MCF 10A (cell line): Measurements from ENCODE around the gene USP33. TPM values are rescaled to one million over a fixed set of nuclear protein-coding genes. Genes with fewer than 3 reads are reported as not detected.

Experiments
- BruUV-seq: library from RNA; stranded (reverse); fragments of 400-500 nt; replicated peaks from 2 replicates; lab custom pipeline; 2021; lab: Mats Ljungman, UMichigan
- CTCF ChIA-PET: fragments of 300-600 bp; sonication (Branson Sonifier 250); formaldehyde crosslinking; extraction: SDS; loops from one replicate; lab custom pipeline; 2021; ENCODE audit warnings: antibody characterized with exemption, inconsistent platforms; lab: Yijun Ruan, JAX
- POLR2A ChIA-PET: fragments of 300-600, 350-650 bp; sonication (Branson Sonifier 250); formaldehyde crosslinking; extraction: SDS; loops from one replicate; lab custom pipeline; 2020; ENCODE audit warnings: antibody characterized with exemption, inconsistent platforms; lab: Yijun Ruan, JAX
- DNase-seq: peaks from one replicate; pipeline ENCODE4 v3.0.0-alpha.2; 2018; ENCODE audit not compliant: unreplicated experiment
- H3K27ac Mint-ChIP-seq: one replicate; pipeline ENCODE4 v1.8.0; 2022; ENCODE audit warnings: mild to moderate bottlenecking, low read depth, mixed read lengths; ENCODE audit not compliant: unreplicated experiment
- H3K27me3 Mint-ChIP-seq: one replicate; pipeline ENCODE4 v1.8.0; 2022; ENCODE audit warnings: mixed read lengths; ENCODE audit not compliant: insufficient read depth, unreplicated experiment
- H3K36me3 Mint-ChIP-seq: one replicate; pipeline ENCODE4 v1.8.0; 2022; ENCODE audit warnings: mild to moderate bottlenecking, moderate library complexity, mixed read lengths; ENCODE audit not compliant: insufficient read depth, unreplicated experiment
- H3K4me1 Mint-ChIP-seq: one replicate; pipeline ENCODE4 v1.8.0; 2022; ENCODE audit warnings: mixed read lengths; ENCODE audit not compliant: insufficient read depth, unreplicated experiment
- H3K4me3 Mint-ChIP-seq: one replicate; pipeline ENCODE4 v1.8.0; 2022; ENCODE audit warnings: mild to moderate bottlenecking, moderate library complexity, mixed read lengths; ENCODE audit not compliant: unreplicated experiment
- H3K9me3 Mint-ChIP-seq: one replicate; pipeline ENCODE4 v1.8.0; 2022; ENCODE audit warnings: mixed read lengths; ENCODE audit not compliant: unreplicated experiment
- CTCF ChIP-seq: fragments of 200-600 bp; IDR thresholded peaks from one replicate; pipeline ENCODE4 v1.8.0; 2022; ENCODE audit warnings: antibody characterized with exemption, mild to moderate bottlenecking; ENCODE audit not compliant: unreplicated experiment
- intact Hi-C: fragments of 100-400 bp; cut with micrococcal nuclease; formaldehyde crosslinking; loops from 2 replicates; pipeline ENCODE4 v1.14.1; 2022
- total RNA-seq: library from RNA; stranded (reverse); gene quantifications from 2 replicates; pipeline ENCODE4 v1.2.3, GENCODE V29; 2022

The USP33 gene
- total RNA-seq, 1 experiment from 2014 or later = 39.7 TPM

GRCh38 chr1:77744576-77744975, 15.1 kb downstream of the USP33 start:
- no peak for TF ChIP-seq CTCF
- intact Hi-C loops = loop anchor here (1.0 kb wide), 1 partner anchor 35 kb away; the partner anchor contains the start of gene MIGA1
- ChIA-PET CTCF (interaction anchor here (0.6 to 1.8 kb wide), 10 partner anchors 13 to 856 kb away, joined by 3 to 7 read pairs (median 4); no protein-coding TSS in a partner anchor), POLR2A (interaction anchor here (0.6 to 1.6 kb wide), 5 partner anchors 9 to 234 kb away, joined by 3 to 7 read pairs (median 4); partner anchors contain the start of gene FUBP1)
- Mint-ChIP-seq H3K9me3 (no peaks in the 10 kb centered on the region), H3K36me3 (peaks cover 24% of the 10 kb centered on the region), H3K4me3 (no peak overlapping the region), H3K4me1 (peaks cover 24% of the 10 kb centered on the region), H3K27ac (peak overlapping the region; percentile 57), H3K27me3 (no peaks in the 10 kb centered on the region)
- no TSS peak for BruUV-seq
- peak; percentile 48 for DNase-seq

- Mint-ChIP-seq H3K27ac (no peak overlapping the region), H3K4me1 (peaks cover 17% of the 10 kb centered on the region), H3K4me3 (no peak overlapping the region), H3K27me3 (no peaks in the 10 kb centered on the region), H3K9me3 (no peaks in the 10 kb centered on the region), H3K36me3 (peaks cover 45% of the 10 kb centered on the region)
- no peak for DNase-seq
- POLR2A ChIA-PET = interaction anchor here (1.0 to 2.5 kb wide), 5 partner anchors 13 to 237 kb away, joined by 3 to 8 read pairs (median 3); partner anchors contain the start of gene FUBP1
- CTCF ChIA-PET = interaction anchor here (0.6 kb wide), 2 partner anchors 41 to 158 kb away, joined by 3 to 4 read pairs; no protein-coding TSS in a partner anchor
- intact Hi-C loops = no loop called here
- no TSS peak for BruUV-seq
- no peak for TF ChIP-seq CTCF
Observed at GRCh38 chr1:77742011-77742555, 17.6 kb downstream of the USP33 start.

GRCh38 chr1:77741316-77741715, 18.3 kb downstream of the USP33 start:
- TF ChIP-seq CTCF = no peak
- no peaks in the 10 kb centered on the region for H3K27me3 Mint-ChIP-seq
- H3K36me3 Mint-ChIP-seq = peaks cover 53% of the 10 kb centered on the region
- H3K9me3 Mint-ChIP-seq = no peaks in the 10 kb centered on the region
- H3K27ac Mint-ChIP-seq = no peak overlapping the region
- POLR2A ChIA-PET = interaction anchor here (0.7 to 2.5 kb wide), 5 partner anchors 13 to 237 kb away, joined by 3 to 8 read pairs (median 3); partner anchors contain the start of gene FUBP1
- intact Hi-C loops = no loop called here
- DNase-seq = no peak
- H3K4me1 Mint-ChIP-seq = peaks cover 17% of the 10 kb centered on the region
- H3K4me3 Mint-ChIP-seq = no peak overlapping the region
- CTCF ChIA-PET = interaction anchor here (0.6 kb wide), 3 partner anchors 42 to 159 kb away, joined by 3 to 6 read pairs (median 4); no protein-coding TSS in a partner anchor
- BruUV-seq = no TSS peak

GRCh38 chr1:77739235-77739634, 20.4 kb downstream of the USP33 start:
- no peak for TF ChIP-seq CTCF
- CTCF ChIA-PET = interaction anchor here (0.6 to 1.1 kb wide), 4 partner anchors 55 to 376 kb away, joined by 3 read pairs; no protein-coding TSS in a partner anchor
- H3K9me3 Mint-ChIP-seq = no peaks in the 10 kb centered on the region
- BruUV-seq = no TSS peak
- H3K27ac Mint-ChIP-seq = no peak overlapping the region
- H3K27me3 Mint-ChIP-seq = no peaks in the 10 kb centered on the region
- H3K36me3 Mint-ChIP-seq = peaks cover 50% of the 10 kb centered on the region
- no peak overlapping the region for H3K4me3 Mint-ChIP-seq
- POLR2A ChIA-PET = interaction anchor here (1.3 kb wide), 1 partner anchor 13 kb away, joined by 3 read pairs; no protein-coding TSS in a partner anchor
- H3K4me1 Mint-ChIP-seq = no peaks in the 10 kb centered on the region
- intact Hi-C loops = no loop called here
- DNase-seq = no peak
